Measurements from ENCODE around the gene TRIB2. TPM values are rescaled to one million over a fixed set of nuclear protein-coding genes. Genes with fewer than 3 reads are reported as not detected.

TRIB2 gene
- total and polyA plus RNA-seq, 9 of the 15 experiments (the other 6 are each of a cell fraction or from before 2014, with no cell fraction given): 9.0 to 39.0 (median 26.3) TPM

DNA sequence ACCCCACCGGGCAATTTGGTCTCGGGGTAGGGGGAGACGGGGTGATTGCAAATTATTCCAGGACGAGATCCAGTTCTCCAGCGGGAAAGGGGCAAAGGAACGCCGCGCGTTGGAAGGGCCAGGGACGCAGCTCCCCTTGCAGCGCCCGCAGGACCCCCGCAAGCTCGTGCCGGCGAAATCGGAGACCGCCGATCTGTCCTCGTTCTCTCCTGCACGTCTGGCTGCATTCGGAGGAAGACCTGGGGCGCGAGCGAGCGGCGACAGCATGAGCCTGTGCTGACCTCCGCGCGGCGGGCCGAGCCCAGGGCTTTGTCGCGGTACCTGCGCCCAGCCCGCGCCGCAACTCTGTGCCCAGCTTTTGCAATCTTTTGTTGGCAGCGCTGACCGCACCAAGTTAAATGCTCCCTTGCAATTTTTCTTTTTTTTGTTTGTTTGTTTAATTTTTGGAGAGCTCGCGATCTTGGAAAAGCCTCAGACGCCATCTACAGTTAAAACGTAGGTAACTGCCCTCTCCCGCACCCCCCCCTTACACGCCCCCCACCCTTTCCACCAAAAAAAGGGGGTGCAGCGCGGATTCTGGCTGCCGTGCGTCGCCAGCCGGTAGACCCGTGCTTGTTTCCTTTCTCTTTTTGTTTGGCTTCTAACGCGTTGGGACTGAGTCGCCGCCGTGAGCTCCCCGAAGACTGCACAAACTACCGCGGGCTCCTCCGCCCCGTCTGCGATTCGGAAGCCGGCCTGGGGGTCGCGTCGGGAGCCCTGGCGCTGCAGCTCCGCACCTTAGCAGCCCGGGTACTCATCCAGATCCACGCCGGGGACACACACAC lies 667 bp downstream of the TRIB2 start (continued):
- TF ChIP-seq L3MBTL2 (IDR thresholded peaks at IDR 0.05) (peak; percentile 67), C11orf30 (IDR thresholded peaks at IDR 0.05; ENCODE audit: low read depth) (peak; percentile 16; the same call in 1 of the 2 replicates), EZH2 (IDR thresholded peaks at IDR 0.05; ENCODE audit: borderline replicate concordance, low read depth, low read length) (no peak), ZBTB7A (IDR thresholded peaks at IDR 0.05; ENCODE audit: borderline replicate concordance, control insufficient read depth, low read depth, low read length) (peak; percentile 52; the same call in 1 of the 2 replicates), SMC3 (conservative IDR thresholded peaks at IDR 0.05; ENCODE audit: insufficient read depth, low read depth, low read length) (0 out of 2 replicates have a peak, but pooled peaks have one; percentile 10), CTCF (IDR thresholded peaks at IDR 0.05 in 2 of 3, conservative IDR thresholded peaks at IDR 0.05 in 1 of 3; ENCODE audit: insufficient read depth in 2 of 3, low read depth in 1 of 3, low read length in 3 of 3) (peak; percentile 28 to 56 (median 32); a peak in 5 of 6 replicates), KDM5B (IDR thresholded peaks at IDR 0.05; ENCODE audit: insufficient replicate concordance, low read depth, low read length) (peak; percentile 32), NR4A1 (CRISPR knock-in tag; IDR thresholded peaks at IDR 0.05) (peak; percentile 80; the same call in 1 of the 2 replicates), NR4A1 (tag; IDR thresholded peaks at IDR 0.05) (no peak), RBM17 (IDR thresholded peaks at IDR 0.05; ENCODE audit: borderline replicate concordance, low read depth, low read length) (no peak), ZFX (CRISPR knock-in tag; IDR thresholded peaks at IDR 0.05) (0 out of 2 replicates have a peak, but pooled peaks have one; percentile 1), BCOR (IDR thresholded peaks at IDR 0.05) (peak; percentile 22), LCOR (CRISPR knock-in tag; IDR thresholded peaks at IDR 0.05) (0 out of 2 replicates have a peak, but pooled peaks have one; percentile 1), JUN (IDR thresholded peaks at IDR 0.05; ENCODE audit: borderline replicate concordance, low read depth, low read length) (no peak), JUN (CRISPR knock-in tag; IDR thresholded peaks at IDR 0.05; ENCODE audit: borderline replicate concordance) (peak; percentile 62; the same call in 1 of the 2 replicates), ELF1 (tag; IDR thresholded peaks at IDR 0.05) (no peak), RBFOX2 (IDR thresholded peaks at IDR 0.05; ENCODE audit: low read depth, low read length) (peak; percentile 3; the same call in 1 of the 2 replicates), POLR2G (IDR thresholded peaks at IDR 0.05; ENCODE audit: low read depth, low read length) (peak; percentile 58; the same call in 1 of the 2 replicates), FUS (optimal IDR thresholded peaks at IDR 0.05; ENCODE audit: low read depth, low read length) (no peak), ARID3B (CRISPR knock-in tag; IDR thresholded peaks at IDR 0.05; ENCODE audit: borderline replicate concordance) (no peak)
- TF ChIP-seq, protein P1, sequence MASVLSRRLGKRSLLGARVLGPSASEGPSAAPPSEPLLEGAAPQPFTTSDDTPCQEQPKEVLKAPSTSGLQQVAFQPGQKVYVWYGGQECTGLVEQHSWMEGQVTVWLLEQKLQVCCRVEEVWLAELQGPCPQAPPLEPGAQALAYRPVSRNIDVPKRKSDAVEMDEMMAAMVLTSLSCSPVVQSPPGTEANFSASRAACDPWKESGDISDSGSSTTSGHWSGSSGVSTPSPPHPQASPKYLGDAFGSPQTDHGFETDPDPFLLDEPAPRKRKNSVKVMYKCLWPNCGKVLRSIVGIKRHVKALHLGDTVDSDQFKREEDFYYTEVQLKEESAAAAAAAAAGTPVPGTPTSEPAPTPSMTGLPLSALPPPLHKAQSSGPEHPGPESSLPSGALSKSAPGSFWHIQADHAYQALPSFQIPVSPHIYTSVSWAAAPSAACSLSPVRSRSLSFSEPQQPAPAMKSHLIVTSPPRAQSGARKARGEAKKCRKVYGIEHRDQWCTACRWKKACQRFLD (CRISPR knock-in tag; IDR thresholded peaks at IDR 0.05): no peak
